ENCODE data around the gene ZGRF1.
"Not testable (repeated sequence)": the region's sequence is repeated elsewhere in the genome, so short reads cannot be mapped to it uniquely, and the experiment has no call there.

ZGRF1 gene

DNA sequence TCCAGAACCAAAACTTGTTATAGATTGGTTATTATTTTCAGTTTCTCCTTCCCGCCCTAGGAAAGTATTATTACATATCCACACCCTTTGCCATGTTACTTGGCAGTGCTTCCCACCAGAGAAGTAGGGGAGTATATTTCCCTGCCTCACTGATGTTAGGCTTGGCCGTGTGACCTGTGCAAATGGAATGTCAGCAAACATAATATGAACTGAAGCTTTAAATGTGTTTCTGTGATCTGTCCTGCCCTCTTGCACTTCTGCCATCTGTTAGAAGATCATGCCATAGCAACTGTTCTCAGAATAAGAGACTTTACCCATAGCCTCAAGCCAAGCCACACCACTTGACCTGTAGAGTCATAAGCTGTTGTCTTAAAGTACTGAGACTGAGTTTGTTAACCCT lies 84.0 kb downstream of the ZGRF1 start:
- peak; percentile 59 for DNase-seq (ENCODE audit: low read depth, low spot score)

DNA sequence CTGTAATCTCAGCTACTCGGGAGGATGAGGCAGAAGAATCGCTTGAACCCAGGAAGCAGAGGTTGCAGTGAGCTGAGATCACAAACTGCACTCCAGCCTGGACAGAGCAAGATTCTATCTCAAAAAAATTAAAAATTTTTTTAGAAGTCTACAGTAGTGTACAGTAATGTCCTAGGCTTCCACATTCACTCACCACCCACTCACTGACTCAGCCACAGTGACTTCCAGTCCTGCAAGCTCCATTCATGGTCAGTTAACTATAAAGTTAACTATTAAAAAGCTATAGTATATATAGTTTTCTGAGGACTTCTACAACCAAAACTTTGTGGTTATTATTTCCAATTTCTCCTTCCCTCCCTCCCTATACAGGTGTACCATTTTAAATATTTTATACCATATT lies 86.0 kb downstream of the ZGRF1 start:
- DNase-seq (ENCODE audit: low read depth, low spot score), result peak; percentile 23

DNA sequence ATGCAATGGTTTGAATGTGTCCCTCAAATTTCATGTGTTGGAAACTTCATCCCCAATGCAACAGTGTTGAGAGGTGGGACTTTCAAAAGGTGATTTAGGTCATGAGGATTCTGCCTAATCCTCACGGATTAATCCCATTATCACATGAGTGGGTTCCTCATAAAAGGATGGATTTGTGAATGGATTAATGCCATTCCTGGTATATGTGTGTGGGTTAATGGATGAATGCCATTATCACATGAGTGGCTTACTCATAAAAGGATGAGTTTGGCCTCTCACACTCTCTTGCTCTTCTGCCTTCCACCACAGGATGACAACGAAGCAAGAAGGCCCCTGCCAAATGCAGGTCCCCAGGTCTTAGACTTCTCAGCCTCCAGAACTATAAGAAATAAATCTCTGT lies 90.2 kb downstream of the ZGRF1 start:
- DNase-seq (ENCODE audit: low read depth, low spot score), result no peak

DNA sequence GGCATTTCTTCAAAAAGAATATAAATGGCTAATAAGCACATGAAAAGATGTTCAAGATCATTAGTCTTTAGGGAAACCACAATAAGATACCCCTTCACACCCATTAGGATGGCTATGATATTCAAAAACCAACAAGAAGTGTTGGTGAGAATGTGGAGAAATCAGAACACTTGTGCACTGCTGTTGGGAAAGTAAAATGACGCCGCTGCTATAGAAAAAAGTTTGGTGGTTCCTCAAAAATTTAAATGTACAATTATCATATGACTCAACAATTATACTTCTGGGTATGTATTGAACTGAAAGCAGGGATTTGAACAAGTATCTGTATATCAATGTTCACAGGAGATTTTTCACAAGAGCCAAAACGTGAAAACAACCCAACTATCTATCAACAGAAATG lies 91.4 kb downstream of the ZGRF1 start:
- DNase-seq (ENCODE audit: low read depth, low spot score), result no peak

DNA sequence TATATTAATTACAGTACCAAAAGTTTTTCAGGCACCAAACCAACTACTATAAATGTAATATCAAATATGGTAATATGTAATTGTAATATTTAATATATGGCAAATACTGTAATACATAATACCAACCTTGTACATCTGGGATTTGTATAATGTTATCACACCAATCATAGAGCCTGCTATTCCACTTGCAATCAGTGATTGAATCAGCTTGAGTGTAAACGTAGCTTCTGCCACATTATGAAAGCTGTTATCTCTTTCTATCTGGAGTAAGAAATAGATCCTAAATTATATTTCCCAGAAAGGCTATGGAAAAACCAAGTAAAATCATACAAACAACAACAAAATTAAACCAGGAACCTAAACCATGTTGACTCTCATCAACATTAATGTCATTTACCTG lies 96.0 kb downstream of the ZGRF1 start:
- DNase-seq (ENCODE audit: low read depth, low spot score), result no peak

DNA sequence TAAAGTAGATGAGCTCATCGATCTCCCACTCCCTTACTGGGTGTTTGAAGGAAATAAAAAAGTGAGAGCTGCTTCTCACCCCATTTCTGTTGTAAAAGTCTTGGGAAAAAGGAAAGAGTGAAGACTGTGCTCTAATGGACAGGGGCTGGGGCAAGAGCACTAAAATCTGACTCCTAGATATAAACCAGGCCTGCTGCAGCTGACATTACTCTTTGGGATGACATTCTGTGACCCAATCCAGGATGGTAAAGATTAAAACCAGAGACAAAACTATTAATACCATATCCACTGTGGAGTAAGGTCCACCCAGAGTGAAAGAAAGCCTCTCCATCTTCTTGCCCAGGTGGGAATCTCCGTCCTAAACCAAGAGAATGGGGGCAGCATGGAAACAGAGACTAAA lies 100.6 kb downstream of the ZGRF1 start:
- DNase-seq (ENCODE audit: low read depth, low spot score), result no peak

DNA sequence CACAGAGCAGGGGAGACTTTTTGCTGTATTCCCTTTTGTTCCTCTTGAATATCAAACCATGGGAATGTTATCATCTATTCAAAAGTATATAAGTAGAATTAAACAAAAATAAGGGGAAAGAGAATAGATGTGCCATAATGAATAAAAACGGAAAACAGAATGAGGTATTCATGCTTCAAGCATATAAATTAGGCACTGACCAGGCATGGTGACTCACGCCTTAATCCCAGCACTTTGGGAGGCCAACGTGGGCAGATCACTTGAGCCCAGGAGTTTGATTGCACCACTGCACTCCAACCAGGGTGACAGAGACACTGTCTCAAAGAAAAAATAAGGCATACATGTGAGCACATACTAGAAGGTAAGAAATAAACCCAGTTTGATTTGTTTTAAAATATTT lies 104.4 kb downstream of the ZGRF1 start:
- peak; percentile 56 for DNase-seq (ENCODE audit: low read depth, low spot score)

DNA sequence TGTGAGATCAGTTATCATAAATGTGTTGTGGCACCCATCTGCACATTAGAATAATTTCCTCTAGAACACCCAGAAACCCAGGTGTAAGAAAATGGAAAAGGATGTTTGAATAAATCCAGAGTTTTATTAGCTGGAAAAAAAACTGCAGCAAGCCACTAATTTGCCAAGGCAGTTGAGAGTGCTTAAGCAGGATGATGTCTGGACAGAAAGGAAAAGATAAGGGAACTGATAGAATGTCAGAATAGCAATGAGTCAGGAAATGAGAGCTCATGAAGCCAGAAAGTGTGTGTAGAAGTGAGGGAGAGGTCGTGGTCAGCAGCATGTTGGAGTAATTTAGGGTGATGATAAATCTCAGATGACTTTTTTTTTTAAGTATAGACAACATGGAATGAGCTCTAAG lies 105.6 kb downstream of the ZGRF1 start:
- no peak for DNase-seq (ENCODE audit: low read depth, low spot score)

DNA sequence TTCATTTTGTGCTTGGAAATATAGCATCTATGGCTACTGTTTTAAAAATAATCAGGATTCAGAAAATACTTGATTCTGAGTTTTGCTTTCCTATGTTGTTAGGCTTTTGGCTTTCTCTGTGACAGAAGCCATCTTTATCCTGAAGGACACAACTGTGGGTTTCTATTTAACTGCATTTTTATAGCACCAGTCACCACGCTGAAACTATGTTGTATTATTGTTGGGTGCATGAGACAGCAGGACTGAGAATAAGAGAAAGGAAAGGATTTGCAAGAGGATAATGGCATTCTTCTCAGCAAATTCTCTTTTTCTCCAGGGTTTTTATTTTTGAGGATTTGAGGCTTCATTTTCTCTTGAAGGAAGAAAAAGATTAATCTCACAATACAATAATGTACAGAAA lies 110.6 kb downstream of the ZGRF1 start:
- DNase-seq (ENCODE audit: low read depth, low spot score), result peak; percentile 68

DNA sequence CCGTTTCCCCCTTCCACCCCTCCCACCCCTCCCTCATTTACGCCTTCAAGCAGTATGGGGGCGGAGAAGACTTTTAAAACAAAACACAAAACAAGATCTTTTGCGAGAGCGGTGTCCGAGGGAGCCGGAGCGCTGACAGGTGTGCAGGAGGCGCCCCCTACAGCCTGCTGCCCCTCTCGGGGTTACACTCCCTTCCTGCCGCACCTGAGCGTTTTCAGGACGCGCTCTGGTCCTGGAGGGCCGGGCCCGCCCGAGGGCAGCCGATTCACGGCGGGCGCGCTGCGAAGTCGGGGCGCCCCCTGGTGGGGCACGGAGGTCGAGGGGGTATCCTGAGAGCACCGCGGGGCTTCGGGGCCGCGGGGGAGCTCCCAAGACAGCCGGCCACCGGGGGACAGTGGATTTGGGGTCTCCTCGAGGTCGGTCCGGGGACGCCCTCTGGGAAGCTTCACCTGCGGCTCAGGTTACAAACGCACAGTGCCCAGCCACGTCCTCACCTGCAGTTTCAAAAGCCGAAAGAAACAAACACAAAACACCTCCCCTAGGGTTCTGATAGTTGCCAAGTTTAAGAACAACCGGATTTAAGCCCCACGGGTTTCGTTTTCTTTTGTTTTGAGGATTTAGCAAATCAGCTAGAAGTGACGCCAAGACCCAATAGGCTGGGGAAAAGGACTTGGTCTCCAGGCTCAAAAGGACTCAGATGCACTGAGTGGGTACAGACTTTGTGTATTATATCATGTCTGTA lies 112.8 kb downstream of the ZGRF1 start:
- peak; percentile 74 for DNase-seq (ENCODE audit: low read depth, low spot score)

DNA sequence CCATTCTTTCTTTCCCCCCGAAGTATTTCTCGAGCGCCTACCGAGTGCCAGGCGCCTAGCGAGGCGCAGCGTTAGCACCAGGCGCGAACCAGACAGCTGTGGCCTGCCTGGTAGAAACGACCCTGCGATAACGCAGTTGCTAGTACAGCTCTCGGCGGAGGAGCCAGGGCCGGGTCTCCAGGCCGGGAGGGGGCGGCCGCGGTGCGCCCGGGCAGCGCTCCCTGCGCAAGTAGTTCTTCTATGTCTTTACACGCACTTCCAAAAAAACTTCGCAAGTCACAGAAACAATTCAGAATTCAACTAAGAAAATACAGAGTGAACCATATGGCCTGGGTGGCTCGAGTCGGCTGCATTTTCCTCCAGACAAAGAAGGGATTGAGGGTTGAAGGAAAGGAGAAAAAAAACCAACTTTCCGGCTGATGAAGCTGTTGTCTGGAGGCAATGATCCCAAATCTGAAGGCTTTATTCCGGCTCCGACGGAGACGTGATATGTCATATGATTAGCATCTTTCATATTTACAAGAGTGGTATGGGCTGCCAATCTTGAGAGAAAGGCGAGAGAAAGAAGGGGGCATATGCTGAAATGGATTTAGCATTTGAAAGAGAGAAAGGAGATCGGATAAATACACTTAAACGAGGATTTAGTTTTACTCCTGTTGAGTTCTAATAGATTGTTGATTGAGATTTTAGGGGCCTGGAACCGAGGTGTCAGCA lies 113.5 kb downstream of the ZGRF1 start:
- DNase-seq (ENCODE audit: low read depth, low spot score), result peak; percentile 77

DNA sequence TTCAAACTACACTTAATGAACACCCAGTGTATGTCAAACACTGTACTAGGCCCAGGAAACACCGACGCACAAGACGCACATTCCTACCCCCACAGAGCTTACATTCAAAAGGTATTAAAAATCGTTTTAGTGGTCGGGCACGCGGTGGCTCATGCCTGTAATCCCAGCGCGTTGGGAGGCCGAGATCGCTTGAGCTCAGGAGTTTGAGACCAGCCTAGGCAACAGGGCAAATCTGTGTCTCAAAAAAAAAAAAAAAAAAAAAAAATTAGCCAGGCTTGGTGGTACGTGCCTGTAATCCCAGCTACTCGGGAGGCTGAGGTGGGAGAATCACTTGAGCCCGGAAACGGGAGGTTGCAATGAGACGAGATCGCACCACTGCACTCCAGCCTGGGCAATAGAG lies 114.3 kb downstream of the ZGRF1 start:
- not testable (repeated sequence) for DNase-seq (ENCODE audit: low read depth, low spot score)

DNA sequence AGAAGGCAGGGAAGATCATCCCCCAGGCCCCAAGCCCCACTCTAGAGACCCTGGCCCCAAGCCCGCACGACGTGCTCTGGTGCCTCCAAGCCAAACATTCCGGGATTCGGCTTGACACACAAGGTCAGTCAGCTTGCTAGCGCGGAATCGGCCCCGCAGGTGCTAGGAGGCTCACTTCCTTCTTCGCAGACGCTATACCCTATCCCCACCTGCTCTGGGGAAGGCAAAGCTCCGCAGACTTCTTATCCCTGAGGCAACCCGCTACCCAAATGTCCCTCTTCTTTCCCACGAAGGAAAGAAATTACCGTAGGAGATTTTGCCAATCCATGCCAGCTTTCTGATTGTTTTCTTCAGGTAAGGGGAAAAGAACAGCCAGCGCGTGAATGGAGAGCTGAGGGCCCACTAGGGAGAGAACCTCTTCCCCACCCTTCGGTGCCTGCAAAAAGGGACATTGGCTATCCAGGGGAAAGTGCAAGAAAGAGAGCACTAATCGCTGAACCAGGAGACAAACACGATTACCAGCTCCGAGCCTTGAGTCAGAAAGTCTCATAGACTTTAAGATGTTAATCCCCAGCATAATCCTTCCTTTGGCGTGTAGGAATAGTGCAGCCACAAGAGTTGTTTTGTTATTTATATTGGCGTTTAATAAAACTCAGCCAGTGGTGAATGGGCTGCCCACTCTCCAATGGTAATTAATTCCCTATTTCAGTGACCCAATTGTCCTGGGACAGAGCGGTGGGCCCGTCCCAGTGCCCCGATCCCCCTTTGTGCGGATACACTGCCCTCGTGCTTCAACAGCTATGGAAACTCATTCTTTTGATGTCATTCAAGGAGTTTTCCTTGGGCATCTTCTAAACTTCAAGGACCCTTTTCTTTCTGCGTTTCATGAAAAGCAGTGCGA lies 115.3 kb downstream of the ZGRF1 start:
- DNase-seq (ENCODE audit: low read depth, low spot score), result peak; percentile 10

DNA sequence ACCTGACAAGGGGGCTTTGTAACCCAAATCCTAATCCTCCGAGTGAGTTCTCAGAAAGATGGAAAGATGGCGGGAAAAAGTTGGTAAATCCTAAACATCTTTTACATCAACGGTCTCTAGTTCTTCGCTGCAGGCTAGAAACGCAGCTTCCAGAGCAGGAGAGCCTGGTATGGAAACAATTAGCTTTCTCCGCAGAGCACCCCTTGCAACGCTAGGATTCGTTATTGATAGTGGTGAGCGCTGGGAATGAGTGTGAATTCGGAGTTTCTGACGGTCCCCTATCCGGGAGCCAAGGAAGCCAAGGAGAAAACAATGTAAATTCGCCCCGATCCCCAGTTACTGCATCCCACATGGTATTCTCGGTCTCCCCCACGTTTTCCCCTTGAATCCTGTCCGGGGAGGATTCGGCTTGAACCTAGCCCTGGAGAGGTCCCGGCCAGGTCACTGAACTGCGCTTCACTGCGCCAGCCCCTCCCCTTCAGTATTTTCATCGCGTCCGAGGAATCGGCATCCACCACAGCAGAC lies 116.0 kb downstream of the ZGRF1 start:
- DNase-seq (ENCODE audit: low read depth, low spot score), result no peak

DNA sequence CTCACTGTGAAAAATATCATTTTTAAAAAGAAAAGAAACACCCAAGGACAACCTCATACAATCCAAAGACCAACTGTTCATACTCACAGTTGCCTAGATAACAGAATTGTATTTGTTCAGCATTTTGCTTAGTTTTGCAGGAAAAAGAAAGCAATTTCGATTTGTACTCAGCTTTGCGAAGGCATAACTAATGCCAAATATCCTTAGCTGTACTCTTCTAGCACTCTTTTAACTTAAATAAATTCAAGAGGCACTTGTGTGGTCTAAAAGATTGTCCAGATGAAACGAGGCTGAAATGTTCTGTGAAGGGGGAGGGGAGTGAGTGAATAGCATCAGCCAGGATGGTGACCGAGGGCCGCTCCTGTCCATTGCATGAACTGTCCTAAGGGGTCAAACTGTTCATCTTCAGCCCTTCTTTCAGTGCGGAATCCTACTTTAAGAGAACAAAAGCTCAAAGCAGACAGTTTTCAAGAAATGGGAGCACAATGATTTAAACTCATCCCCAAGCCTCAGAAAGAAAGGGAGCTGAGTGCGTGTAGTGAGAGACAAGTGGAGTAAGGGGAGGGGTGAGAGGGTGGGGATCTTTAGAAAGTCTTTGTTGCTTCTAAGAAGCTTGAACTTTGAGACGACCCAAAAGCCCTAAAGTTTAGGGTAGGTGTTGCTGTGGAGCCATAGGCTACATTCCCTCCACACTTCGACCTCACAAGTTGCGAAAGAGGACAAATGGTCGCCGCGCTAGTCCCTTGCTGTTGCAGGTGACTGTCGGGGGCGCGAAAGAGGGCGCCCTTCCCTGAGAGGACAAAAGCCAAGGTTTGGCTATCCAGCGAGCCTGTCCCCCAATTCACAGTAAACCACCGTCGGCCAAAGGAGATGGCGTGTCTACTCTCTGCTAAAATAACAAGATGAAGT lies 116.8 kb downstream of the ZGRF1 start:
- no peak for DNase-seq (ENCODE audit: low read depth, low spot score)

DNA sequence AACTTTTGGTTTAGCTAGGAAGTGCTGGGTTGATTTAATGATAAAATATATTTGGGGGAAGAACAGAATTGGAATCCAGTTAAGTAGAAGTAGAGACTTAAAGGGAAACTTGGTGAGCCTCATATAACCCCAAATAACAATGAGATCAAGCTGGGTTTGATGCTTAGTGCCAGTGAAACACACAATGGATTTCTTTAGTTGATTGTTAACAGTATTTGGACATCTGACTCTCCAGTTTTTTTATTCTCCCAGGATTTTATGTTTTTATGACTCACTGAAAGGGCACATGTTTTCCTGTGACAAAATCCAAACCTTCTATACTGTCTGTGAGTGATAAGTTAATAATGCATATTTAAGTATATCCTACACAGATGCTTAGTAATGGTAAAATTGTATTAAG lies 118.0 kb downstream of the ZGRF1 start:
- no peak for DNase-seq (ENCODE audit: low read depth, low spot score)

DNA sequence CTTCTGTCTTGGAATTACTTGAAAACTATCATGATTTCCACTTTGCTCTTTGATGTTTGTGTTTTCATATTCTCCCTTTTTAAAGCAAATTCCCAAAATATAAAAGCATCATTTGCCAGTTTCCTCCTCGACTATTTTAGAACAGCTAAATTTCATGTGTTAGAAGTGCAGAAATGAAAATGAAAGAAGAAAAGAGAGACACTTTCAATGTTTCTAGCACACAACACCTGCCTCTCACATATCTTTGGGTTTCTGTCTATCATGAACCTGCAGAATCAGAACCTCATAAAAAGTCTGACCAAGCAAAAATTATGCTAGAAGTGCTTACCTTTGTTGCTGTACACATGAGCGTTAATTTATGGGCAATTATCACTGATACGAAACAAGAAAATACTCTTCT lies 118.8 kb downstream of the ZGRF1 start:
- DNase-seq (ENCODE audit: low read depth, low spot score), result no peak

DNA sequence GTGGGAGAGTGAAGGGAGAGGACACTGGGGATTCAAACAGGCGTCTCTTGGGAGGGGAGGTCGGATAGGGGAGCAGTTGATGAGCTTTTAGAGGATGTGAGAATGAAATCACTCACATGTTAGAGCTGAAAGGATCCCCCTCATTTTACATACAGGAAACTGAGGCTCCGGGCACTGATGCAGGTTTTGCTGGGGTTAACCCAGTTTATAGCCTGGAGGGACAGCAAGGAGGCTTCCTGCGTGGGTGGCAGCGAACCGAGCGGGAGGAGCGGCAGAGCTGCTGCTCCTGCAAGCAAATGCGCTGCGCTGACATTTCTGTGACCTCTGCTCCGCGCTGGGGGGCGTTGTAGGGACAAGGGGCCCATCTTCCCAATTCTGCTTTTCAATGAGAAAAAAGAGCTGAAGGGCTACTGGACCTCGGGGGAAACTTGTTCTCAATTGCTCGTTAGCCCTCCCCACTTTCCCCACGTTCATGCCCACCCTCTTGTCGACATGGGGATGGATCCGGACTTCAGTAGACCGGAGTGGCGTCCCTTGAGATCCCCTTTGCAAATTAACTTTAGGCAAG lies 119.6 kb downstream of the ZGRF1 start:
- peak; percentile 7 for DNase-seq (ENCODE audit: low read depth, low spot score)

DNA sequence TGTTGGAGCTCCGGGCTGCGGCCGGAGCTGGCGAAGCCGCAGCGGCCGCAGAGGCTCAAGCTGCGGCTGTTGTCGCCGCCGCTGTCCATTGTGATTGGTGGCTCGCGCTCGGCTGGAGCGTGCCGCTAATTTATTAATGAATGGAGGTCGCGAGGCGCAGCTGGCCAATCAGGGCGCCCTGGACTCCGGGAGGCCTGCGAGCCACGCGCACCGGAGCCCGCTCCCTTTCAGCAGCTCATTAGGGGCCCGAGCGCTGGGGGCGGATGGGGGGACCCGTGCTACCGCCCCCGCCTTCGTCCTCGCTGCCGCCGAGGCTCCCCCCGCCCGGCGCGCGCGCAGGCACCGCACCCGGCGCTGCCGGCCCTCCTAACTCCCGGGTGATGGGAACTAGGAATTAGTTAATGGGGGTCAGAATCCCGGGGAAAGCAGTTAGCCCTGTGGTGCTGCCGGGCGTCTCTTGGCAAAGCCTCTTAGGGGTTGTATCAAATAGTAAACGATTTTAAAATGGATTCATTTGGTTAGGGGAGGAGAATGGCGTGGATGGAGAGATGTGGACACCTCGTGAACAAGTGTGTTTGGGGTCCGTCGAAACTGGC lies 120.1 kb downstream of the ZGRF1 start:
- DNase-seq (ENCODE audit: low read depth, low spot score), result peak; percentile 56

DNA sequence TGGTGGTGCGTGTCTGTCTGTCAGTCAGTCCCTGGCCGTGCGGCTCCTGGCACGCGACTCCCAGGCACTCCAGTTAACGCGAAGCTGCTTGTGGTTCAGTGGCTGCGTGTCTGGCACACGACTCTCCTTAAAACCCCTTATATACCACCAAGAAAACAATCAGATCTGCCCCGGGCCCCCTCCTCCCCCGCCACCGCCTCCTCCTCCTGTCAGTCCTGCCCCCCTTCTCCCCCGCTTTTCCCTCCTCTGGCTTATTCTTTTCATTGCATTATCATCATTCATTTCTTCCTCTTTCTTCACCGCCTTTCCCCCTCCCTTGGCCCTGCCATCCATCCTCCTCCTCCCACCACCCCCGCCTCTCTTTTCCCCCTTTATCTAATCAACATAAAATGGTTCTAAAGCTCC lies 120.6 kb downstream of the ZGRF1 start, which contains the start of gene NEUROG2:
TSS of gene NEUROG2 (minus strand) at position 115 of the 405 bp plus-strand sequence. CDS start 705 bp downstream, outside the sequence.
- DNase-seq (ENCODE audit: low read depth, low spot score), result no peak
